Cardiac muscle cell (in vitro differentiated cells and primary cell): ENCODE data around the gene GOLGA6L9. TPM values are rescaled to one million over a fixed set of nuclear protein-coding genes. Genes with fewer than 3 reads are reported as not detected.
"Not testable (repeated sequence)": the region's sequence is repeated elsewhere in the genome, so short reads cannot be mapped to it uniquely, and the experiment has no call there.

Source experiments
- DNase-seq, 2 donors: peaks; one replicate each; pipeline versions ENCODE4 v3.0.0 to v3.0.0-alpha.2; 2010 to 2017; ENCODE audit warnings: low read depth in 1 of 2, low spot score in 1 of 2
- H3K27ac ChIP-seq: fragments of 200-600 bp; sonication (generic); 2 replicates; pipeline ENCODE4 v1.5.1; 2016
- H3K27me3 ChIP-seq: fragments of 200-600 bp; sonication (generic); 2 replicates; pipeline ENCODE4 v1.6.0; 2016; ENCODE audit warnings: control low read depth
- H3K36me3 ChIP-seq: fragments of 200-600 bp; sonication (generic); 2 replicates; pipeline ENCODE4 v1.5.1; 2016; ENCODE audit warnings: control low read depth
- H3K4me1 ChIP-seq: fragments of 200-600 bp; sonication (generic); 2 replicates; pipeline ENCODE4 v1.8.1; 2017; ENCODE audit warnings: low read depth, mild to moderate bottlenecking, mixed run types
- H3K4me3 ChIP-seq: fragments of 200-600 bp; sonication (generic); 2 replicates; pipeline ENCODE4 v1.5.1; 2016; ENCODE audit warnings: mild to moderate bottlenecking
- H3K9me3 ChIP-seq: fragments of 200-600 bp; sonication (generic); 2 replicates; pipeline ENCODE4 v1.5.1; 2017; ENCODE audit warnings: low read depth, mild to moderate bottlenecking, control low read depth
- polyA plus RNA-seq: library from polyadenylated mRNA; unstranded; fragments of >200 nt; fragmentation: Nextera tagmentation; extraction: Ambion mirVana; gene quantifications from 2 replicates; pipeline ENCODE4 v1.2.1, GENCODE V29; 2016
- total RNA-seq: library from RNA; depleted of rRNA; stranded (reverse); fragments of >200 nt; gene quantifications from 2 replicates; pipeline ENCODE4 v1.2.3, GENCODE V29; 2016

The GOLGA6L9 gene
- total and polyA plus RNA-seq, 2 experiments from 2014 or later, result 7.3 to 30.1 TPM

GRCh38 chr15:82474596-82475325 is 45.1 kb downstream of the GOLGA6L9 start:
- H3K36me3 ChIP-seq, H3K27me3 ChIP-seq, H3K4me1 ChIP-seq, DNase-seq, H3K9me3 ChIP-seq, H3K4me3 ChIP-seq, H3K27ac ChIP-seq: not testable (repeated sequence)

GRCh38 chr15:82475345-82475967 is 45.8 kb downstream of the GOLGA6L9 start:
- H3K36me3 ChIP-seq, DNase-seq, H3K4me1 ChIP-seq, H3K27me3 ChIP-seq, H3K4me3 ChIP-seq, H3K27ac ChIP-seq, H3K9me3 ChIP-seq: not testable (repeated sequence)

- H3K36me3 ChIP-seq, H3K27ac ChIP-seq, H3K4me3 ChIP-seq, H3K27me3 ChIP-seq, H3K4me1 ChIP-seq, DNase-seq, H3K9me3 ChIP-seq: not testable (repeated sequence)
Observed at GRCh38 chr15:82476697-82477342, 47.2 kb downstream of the GOLGA6L9 start.

- not testable (repeated sequence) for H3K36me3 ChIP-seq, H3K4me3 ChIP-seq, H3K27me3 ChIP-seq, H3K27ac ChIP-seq, H3K9me3 ChIP-seq, DNase-seq, H3K4me1 ChIP-seq
Observed at GRCh38 chr15:82477343-82478057, 47.9 kb downstream of the GOLGA6L9 start.

Other genes starting within 250 kb of the GOLGA6L9 start
- gene EFL1, start 167.1 kb upstream of the GOLGA6L9 start, total RNA-seq, result 42.1 and 54.8 TPM in 2 replicates
- 46.7 and 64.9 TPM in 2 replicates for gene EFL1, start 167.1 kb upstream of the GOLGA6L9 start, polyA plus RNA-seq
- 7.0 and 9.3 TPM in 2 replicates for gene SAXO2, start 167.0 kb upstream of the GOLGA6L9 start, total RNA-seq
- 20.6 and 26.3 TPM in 2 replicates for gene SAXO2, start 167.0 kb upstream of the GOLGA6L9 start, polyA plus RNA-seq
- gene GOLGA6L10, start 80.3 kb upstream of the GOLGA6L9 start, total RNA-seq, result 0.12 and 0.28 TPM in 2 replicates
- gene GOLGA6L10, start 80.3 kb upstream of the GOLGA6L9 start, polyA plus RNA-seq, result 0.24 and 0.27 TPM in 2 replicates
- 1,419 and 2,366 TPM in 2 replicates for gene RPS17, start 110.6 kb downstream of the GOLGA6L9 start, total RNA-seq
- gene RPS17, start 110.6 kb downstream of the GOLGA6L9 start, polyA plus RNA-seq, result 596 and 663 TPM in 2 replicates
- 1.2 and 1.9 TPM in 2 replicates for gene CPEB1, start 217.5 kb downstream of the GOLGA6L9 start, total RNA-seq
- 0.86 and 2.3 TPM in 2 replicates for gene CPEB1, start 217.5 kb downstream of the GOLGA6L9 start, polyA plus RNA-seq